ENCODE results near the gene ERBB2. TPM values are rescaled to one million over a fixed set of nuclear protein-coding genes. Genes with fewer than 3 reads are reported as not detected.

ERBB2 gene
- total and polyA plus RNA-seq, 2 of the 13 experiments (the other 11 are each of a cell fraction or from before 2014, with no cell fraction given) = 57.7 to 64.1 TPM

- ATAC-seq = peak; percentile 49
- no peaks in the 10 kb centered on the region for H3K9me3 ChIP-seq (ENCODE audit: low read length)
- H3K36me3 ChIP-seq (replicated peaks in 1 of 2; ENCODE audit: control insufficient read depth in 1 of 2, insufficient read depth in 2 of 2, low read length in 2 of 2) = peaks cover 10 to 13% of the 10 kb centered on the region in 2 experiments
- no peak within 1 kb of the TSS for H2AFZ ChIP-seq (ENCODE audit: low read length)
- peak within 1 kb of the TSS; percentile 95 for H3K9ac ChIP-seq (ENCODE audit: insufficient read depth, low read depth, low read length)
- H3K4me2 ChIP-seq (ENCODE audit: low read depth, low read length) = peak within 1 kb of the TSS; percentile 82
- peaks cover 44% of the 10 kb centered on the region for H3K4me1 ChIP-seq (ENCODE audit: insufficient read depth, low read length)
- peak within 1 kb of the TSS; percentile 97 for H3K27ac ChIP-seq (ENCODE audit: extremely low read length, insufficient read depth, low read length)
- BruUV-seq (replicated peaks) = TSS peak; percentile 73
- intact Hi-C loops (cut with micrococcal nuclease; ENCODE audit: unreplicated experiment) (loop anchor here (10.0 kb wide), 1 partner anchor 273 kb away; the partner anchor contains the start of gene CDK12), in situ Hi-C loops (cut with HindIII; ENCODE audit: extremely low pct_ligation_motif_present, low pct_unique_long_range_greater_than_20kb) (no loop called here)
- ChIA-PET CTCF (ENCODE audit: low intra/inter-chr PET ratio, low total read pairs) (no interaction called here), POLR2A (interaction anchor here (0.6 to 3.0 kb wide), 15 partner anchors 8 to 186 kb away, joined by 3 to 79 read pairs (median 16); partner anchors contain the start of genes ERBB2, MIEN1 and PGAP3)
- peak within 1 kb of the TSS; percentile 89 to 96 (median 95) for H3K4me3 ChIP-seq (replicated peaks in 1 of 3; ENCODE audit: insufficient read depth in 1 of 3, low read depth in 2 of 3, low read length in 3 of 3)
- H3K27me3 ChIP-seq (ENCODE audit: control insufficient read depth in 1 of 2, insufficient read depth in 2 of 2, low read length in 2 of 2) = no peaks in the 10 kb centered on the region; a peak in 1 of 5 replicates
- peak; percentile 56 for DNase-seq (ENCODE audit: low spot score)
- peaks cover 7% of the 10 kb centered on the region; the same call in 1 of the 2 replicates for H4K20me1 ChIP-seq (ENCODE audit: insufficient read depth, low read length)
- WGBS (ENCODE audit: low lambda C conversion rate) = under 1% methylated on average over 27 of the region's 34 CpGs
- peak; percentile 4 for FAIRE-seq
- H3K79me2 ChIP-seq (ENCODE audit: insufficient read depth, low read length) = peaks cover 36% of the 10 kb centered on the region
- TF ChIP-seq, protein P1, sequence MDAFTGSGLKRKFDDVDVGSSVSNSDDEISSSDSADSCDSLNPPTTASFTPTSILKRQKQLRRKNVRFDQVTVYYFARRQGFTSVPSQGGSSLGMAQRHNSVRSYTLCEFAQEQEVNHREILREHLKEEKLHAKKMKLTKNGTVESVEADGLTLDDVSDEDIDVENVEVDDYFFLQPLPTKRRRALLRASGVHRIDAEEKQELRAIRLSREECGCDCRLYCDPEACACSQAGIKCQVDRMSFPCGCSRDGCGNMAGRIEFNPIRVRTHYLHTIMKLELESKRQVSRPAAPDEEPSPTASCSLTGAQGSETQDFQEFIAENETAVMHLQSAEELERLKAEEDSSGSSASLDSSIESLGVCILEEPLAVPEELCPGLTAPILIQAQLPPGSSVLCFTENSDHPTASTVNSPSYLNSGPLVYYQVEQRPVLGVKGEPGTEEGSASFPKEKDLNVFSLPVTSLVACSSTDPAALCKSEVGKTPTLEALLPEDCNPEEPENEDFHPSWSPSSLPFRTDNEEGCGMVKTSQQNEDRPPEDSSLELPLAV (CRISPR knock-in tag; conservative IDR thresholded peaks at IDR 0.05; ENCODE audit: low read depth) = no peak
- TF ChIP-seq ZNF335 (CRISPR knock-in tag; IDR thresholded peaks at IDR 0.05) (peak; percentile 70), ZGPAT (CRISPR knock-in tag; IDR thresholded peaks at IDR 0.05) (peak; percentile 25; the same call in 1 of the 2 replicates), SOX13 (IDR thresholded peaks at IDR 0.05) (peak; percentile 56; the same call in 1 of the 2 replicates), SOX13 (CRISPR knock-in tag; conservative IDR thresholded peaks at IDR 0.05 in 1 of 2, IDR thresholded peaks at IDR 0.05 in 1 of 2) (0 out of 4 replicates have a peak, but pooled peaks of 1 of the 2 experiments have one; percentile 61), ZNF235 (CRISPR knock-in tag; IDR thresholded peaks at IDR 0.05; ENCODE audit: borderline replicate concordance) (no peak; the same call in 1 of the 2 replicates), SALL2 (CRISPR knock-in tag; IDR thresholded peaks at IDR 0.05) (peak; percentile 44; the same call in 1 of the 2 replicates), HMGA1 (CRISPR knock-in tag; conservative IDR thresholded peaks at IDR 0.05) (no peak), AHR (CRISPR knock-in tag; IDR thresholded peaks at IDR 0.05) (no peak), RBFOX2 (IDR thresholded peaks at IDR 0.05; ENCODE audit: low read depth, low read length) (peak; percentile 85), BRD4 (CRISPR knock-in tag; IDR thresholded peaks at IDR 0.05) (peak; percentile 66; the same call in 1 of the 2 replicates), ZNF678 (CRISPR knock-in tag; IDR thresholded peaks at IDR 0.05) (peak; percentile 26; the same call in 1 of the 2 replicates), TCF7 (IDR thresholded peaks at IDR 0.05; ENCODE audit: low read depth) (no peak), EEA1 (CRISPR knock-in tag; IDR thresholded peaks at IDR 0.05; ENCODE audit: borderline replicate concordance) (no peak; the same call in 1 of the 2 replicates), MEF2D (CRISPR knock-in tag; IDR thresholded peaks at IDR 0.05) (peak; percentile 51; the same call in 1 of the 2 replicates), ZNF460 (CRISPR knock-in tag; IDR thresholded peaks at IDR 0.05; ENCODE audit: borderline replicate concordance) (no peak), GFI1 (CRISPR knock-in tag; IDR thresholded peaks at IDR 0.05; ENCODE audit: borderline replicate concordance) (peak; percentile 63; the same call in 1 of the 2 replicates)
- TF ChIP-seq, protein P2, sequence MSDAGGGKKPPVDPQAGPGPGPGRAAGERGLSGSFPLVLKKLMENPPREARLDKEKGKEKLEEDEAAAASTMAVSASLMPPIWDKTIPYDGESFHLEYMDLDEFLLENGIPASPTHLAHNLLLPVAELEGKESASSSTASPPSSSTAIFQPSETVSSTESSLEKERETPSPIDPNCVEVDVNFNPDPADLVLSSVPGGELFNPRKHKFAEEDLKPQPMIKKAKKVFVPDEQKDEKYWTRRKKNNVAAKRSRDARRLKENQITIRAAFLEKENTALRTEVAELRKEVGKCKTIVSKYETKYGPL (CRISPR knock-in tag; IDR thresholded peaks at IDR 0.05) = no peak
- TF ChIP-seq, protein P3, sequence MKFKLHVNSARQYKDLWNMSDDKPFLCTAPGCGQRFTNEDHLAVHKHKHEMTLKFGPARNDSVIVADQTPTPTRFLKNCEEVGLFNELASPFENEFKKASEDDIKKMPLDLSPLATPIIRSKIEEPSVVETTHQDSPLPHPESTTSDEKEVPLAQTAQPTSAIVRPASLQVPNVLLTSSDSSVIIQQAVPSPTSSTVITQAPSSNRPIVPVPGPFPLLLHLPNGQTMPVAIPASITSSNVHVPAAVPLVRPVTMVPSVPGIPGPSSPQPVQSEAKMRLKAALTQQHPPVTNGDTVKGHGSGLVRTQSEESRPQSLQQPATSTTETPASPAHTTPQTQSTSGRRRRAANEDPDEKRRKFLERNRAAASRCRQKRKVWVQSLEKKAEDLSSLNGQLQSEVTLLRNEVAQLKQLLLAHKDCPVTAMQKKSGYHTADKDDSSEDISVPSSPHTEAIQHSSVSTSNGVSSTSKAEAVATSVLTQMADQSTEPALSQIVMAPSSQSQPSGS (CRISPR knock-in tag; IDR thresholded peaks at IDR 0.05) = no peak
Observed at GRCh38 chr17:39737760-39738567, 38.1 kb downstream of the ERBB2 start, which contains the start of gene GRB7. Gene GRB7 (plus strand): TSS chr17:39737938. CDS start chr17:39742302, 4,364 bp downstream.
